ENCODE measurements around the gene TBATA. TPM values are rescaled to one million over a fixed set of nuclear protein-coding genes. Genes with fewer than 3 reads are reported as not detected.

The TBATA gene
- total RNA-seq, 1 donor from 2014 or later, result not detected

- Mint-ChIP-seq H3K9me3 (ENCODE audit: unreplicated experiment) (peaks cover 15% of the 10 kb centered on the region), H3K4me1 (ENCODE audit: low read depth, unreplicated experiment) (peaks cover 14% of the 10 kb centered on the region), H3K27me3 (ENCODE audit: unreplicated experiment) (peaks cover 2% of the 10 kb centered on the region), H3K27ac (ENCODE audit: unreplicated experiment) (no peak overlapping the region), H3K36me3 (ENCODE audit: unreplicated experiment) (peaks cover 16% of the 10 kb centered on the region), H3K4me3 (ENCODE audit: unreplicated experiment) (no peak overlapping the region)
- TF ChIP-seq CTCF (IDR thresholded peaks at IDR 0.05; ENCODE audit: partially characterized antibody, unreplicated experiment), result no peak
- no peak for DNase-seq
Observed at GRCh38 chr10:70750156-70750703, 34.9 kb downstream of the TBATA start.

GRCh38 chr10:70749756-70750155 lies 35.4 kb downstream of the TBATA start:
- no peak for DNase-seq
- peaks cover 17% of the 10 kb centered on the region for H3K36me3 Mint-ChIP-seq (ENCODE audit: unreplicated experiment)
- TF ChIP-seq CTCF (IDR thresholded peaks at IDR 0.05; ENCODE audit: partially characterized antibody, unreplicated experiment), result no peak
- H3K4me3 Mint-ChIP-seq (ENCODE audit: unreplicated experiment), result no peak overlapping the region
- H3K9me3 Mint-ChIP-seq (ENCODE audit: unreplicated experiment), result peaks cover 11% of the 10 kb centered on the region
- peaks cover 13% of the 10 kb centered on the region for H3K4me1 Mint-ChIP-seq (ENCODE audit: low read depth, unreplicated experiment)
- peaks cover 2% of the 10 kb centered on the region for H3K27me3 Mint-ChIP-seq (ENCODE audit: unreplicated experiment)
- no peak overlapping the region for H3K27ac Mint-ChIP-seq (ENCODE audit: unreplicated experiment)

- Mint-ChIP-seq H3K27me3 (ENCODE audit: unreplicated experiment) (peaks cover 2% of the 10 kb centered on the region), H3K27ac (ENCODE audit: unreplicated experiment) (no peak overlapping the region), H3K4me3 (ENCODE audit: unreplicated experiment) (no peak overlapping the region), H3K36me3 (ENCODE audit: unreplicated experiment) (peaks cover 23% of the 10 kb centered on the region), H3K4me1 (ENCODE audit: low read depth, unreplicated experiment) (peaks cover 7% of the 10 kb centered on the region), H3K9me3 (ENCODE audit: unreplicated experiment) (peaks cover 11% of the 10 kb centered on the region)
- TF ChIP-seq CTCF (IDR thresholded peaks at IDR 0.05; ENCODE audit: partially characterized antibody, unreplicated experiment), result no peak
- no peak for DNase-seq
Observed at GRCh38 chr10:70748801-70749573, 36.2 kb downstream of the TBATA start.

GRCh38 chr10:70748305-70748704 lies 36.9 kb downstream of the TBATA start:
- peaks cover 2% of the 10 kb centered on the region for H3K27me3 Mint-ChIP-seq (ENCODE audit: unreplicated experiment)
- no peak overlapping the region for H3K4me3 Mint-ChIP-seq (ENCODE audit: unreplicated experiment)
- H3K27ac Mint-ChIP-seq (ENCODE audit: unreplicated experiment), result no peak overlapping the region
- TF ChIP-seq CTCF (IDR thresholded peaks at IDR 0.05; ENCODE audit: partially characterized antibody, unreplicated experiment), result no peak
- peaks cover 11% of the 10 kb centered on the region for H3K9me3 Mint-ChIP-seq (ENCODE audit: unreplicated experiment)
- peaks cover 23% of the 10 kb centered on the region for H3K36me3 Mint-ChIP-seq (ENCODE audit: unreplicated experiment)
- no peak for DNase-seq
- peaks cover 5% of the 10 kb centered on the region for H3K4me1 Mint-ChIP-seq (ENCODE audit: low read depth, unreplicated experiment)
